K562 (cell line): ENCODE measurements around the gene ITK. TPM values are rescaled to one million over a fixed set of nuclear protein-coding genes. Genes with fewer than 3 reads are reported as not detected.

ENCODE experiments used
- ATAC-seq: fragments of 200-7000 bp; cut with Tn5 transposase; 3 replicates; pipeline ENCODE4 v1.9.1; 2020; ENCODE audit warnings: moderate library complexity
- BruUV-seq: library from RNA; stranded (reverse); fragments of 400-500 nt; replicated peaks from 2 replicates; lab custom pipeline; 2021; lab: Mats Ljungman, UMichigan
- CTCF ChIA-PET: fragments of 300-600 bp; formaldehyde crosslinking; extraction: SDS; loops from one replicate; lab custom pipeline; 2021; ENCODE audit warnings: low intra/inter-chr PET ratio; lab: Yijun Ruan, JAX
- POLR2A ChIA-PET: fragments of 300-600, 350-650 bp; sonication (Branson Sonifier 250); formaldehyde crosslinking; extraction: SDS; loops from one replicate; lab custom pipeline; 2021; ENCODE audit warnings: antibody characterized with exemption, inconsistent platforms; lab: Yijun Ruan, JAX
- DNase-seq, 4 experiments: peaks; one replicate each; pipeline versions ENCODE4 v3.0.0 to v3.0.0-alpha.2; 2011 to 2018; ENCODE audit warnings: low spot score in 3 of 4, mixed read lengths in 3 of 4; ENCODE audit errors: extremely low read depth in 1 of 4
- FAIRE-seq: peaks from 2 replicates; lab custom pipeline; 2011; peaks lifted over from hg19 to GRCh38; lab: Jason Lieb, UNC
- H2AFZ ChIP-seq: 2 replicates; pipeline ENCODE4 v1.6.0; 2011; ENCODE audit warnings: low read depth, low read length, control low read depth, inconsistent platforms
- H3K27ac ChIP-seq: fragments of 200-600 bp; 3 replicates; pipeline ENCODE4 v1.8.0; 2011; ENCODE audit warnings: low read depth, mild to moderate bottlenecking, control low read depth, inconsistent platforms, low read length, moderate library complexity, mixed read lengths; ENCODE audit errors: extremely low read depth
- H3K27me3 ChIP-seq, 2 experiments: fragments of 300-600 bp in 1 of 2; 2 replicates in 1 of 2; 3 replicates in 1 of 2; pipeline versions ENCODE4 v1.6.0 to v1.8.0; 2011; ENCODE audit warnings: inconsistent platforms in 2 of 2, low read length in 2 of 2, mild to moderate bottlenecking in 1 of 2, mixed read lengths in 1 of 2, moderate library complexity in 1 of 2; ENCODE audit not compliant: control insufficient read depth in 2 of 2, insufficient read depth in 2 of 2
- H3K36me3 ChIP-seq: fragments of 300-600 bp; 3 replicates; pipeline ENCODE4 v1.8.0; 2011; ENCODE audit warnings: mild to moderate bottlenecking, low read length, inconsistent platforms; ENCODE audit not compliant: control insufficient read depth, insufficient read depth
- H3K4me1 ChIP-seq, 2 experiments: fragments of 200-600 bp in 1 of 2; replicated peaks in 1 of 2; 2 replicates in 1 of 2; 3 replicates in 1 of 2; pipeline versions ENCODE4 v1.5.1 to v1.8.0; 2011; ENCODE audit warnings: inconsistent platforms in 2 of 2, low read length in 2 of 2, mild to moderate bottlenecking in 1 of 2, mixed read lengths in 1 of 2, moderate library complexity in 1 of 2; ENCODE audit not compliant: control insufficient read depth in 2 of 2, insufficient read depth in 2 of 2
- H3K4me2 ChIP-seq: 2 replicates; pipeline ENCODE4 v1.6.1; 2011; ENCODE audit warnings: low read length, control low read depth, inconsistent platforms, mixed read lengths; ENCODE audit not compliant: insufficient read depth
- H3K4me3 ChIP-seq: fragments of 200-600 bp; sonication (generic), shearing (Covaris generic); 2 replicates; pipeline ENCODE4 v1.5.1; 2016; ENCODE audit warnings: control low read depth, inconsistent platforms
- H3K79me2 ChIP-seq: fragments of 200-600 bp; 3 replicates; pipeline ENCODE4 v1.8.0; 2011; ENCODE audit warnings: low read length, inconsistent platforms; ENCODE audit not compliant: control insufficient read depth, insufficient read depth
- H3K9ac ChIP-seq, 2 experiments: 2 replicates each; pipeline versions ENCODE4 v1.6.0 to v1.6.1; 2011; ENCODE audit warnings: low read depth in 2 of 2, low read length in 2 of 2, control low read depth in 1 of 2, inconsistent platforms in 1 of 2, mild to moderate bottlenecking in 1 of 2, mixed read lengths in 1 of 2; ENCODE audit not compliant: insufficient read depth in 1 of 2
- H3K9me1 ChIP-seq: one replicate; pipeline ENCODE4 v1.6.0; 2011; ENCODE audit warnings: inconsistent platforms, mild to moderate bottlenecking, low read length, moderate library complexity; ENCODE audit not compliant: control insufficient read depth, insufficient read depth
- H3K9me3 ChIP-seq: replicated peaks from 2 replicates; pipeline ENCODE4 v1.5.1; 2011; ENCODE audit warnings: low read depth, low read length, inconsistent platforms; ENCODE audit not compliant: control insufficient read depth, insufficient read depth
- H4K20me1 ChIP-seq: replicated peaks from 2 replicates; pipeline ENCODE4 v1.6.1; 2011; ENCODE audit warnings: low read length, inconsistent platforms, mixed read lengths; ENCODE audit not compliant: control insufficient read depth, insufficient read depth
- ESRRA ChIP-seq: fragments of 450-650 bp; IDR thresholded peaks from 2 replicates; pipeline ENCODE4 v1.6.1; 2014; ENCODE audit warnings: low read depth, mild to moderate bottlenecking, moderate library complexity, borderline replicate concordance
- NONO ChIP-seq, 2 experiments: fragments of 200-400 bp in 1 of 2; fragments of 450-650 bp in 1 of 2; formaldehyde crosslinking in 1 of 2; IDR thresholded peaks; 2 replicates each; pipeline ENCODE4 v1.6.1; 2017; ENCODE audit warnings: low read depth in 2 of 2, mild to moderate bottlenecking in 2 of 2, moderate library complexity in 2 of 2, low read length in 1 of 2
- TAF1 ChIP-seq: IDR thresholded peaks from 2 replicates; pipeline ENCODE4 v1.6.1; 2011; ENCODE audit warnings: mild to moderate bottlenecking, low read length, moderate library complexity; ENCODE audit not compliant: insufficient read depth, control insufficient read depth, severe bottlenecking; ENCODE audit errors: extremely low read depth
- WGBS: fragments of 100-300 bp; shearing (Covaris generic); methylation state at CpG from one replicate; pipeline ENCODE4 v1.1.6; 2016; ENCODE audit warnings: low coverage, mixed read lengths; ENCODE audit not compliant: insufficient coverage; ENCODE audit errors: missing lambda C conversion rate; 5-methylcytosine and 5-hydroxymethylcytosine counted together
- in situ Hi-C: fragments of 300-500 bp; cut with MboI; formaldehyde crosslinking; loops from 4 replicates; pipeline ENCODE4 v1.15.0; 2018; ENCODE audit warnings: inconsistent platforms, mixed read lengths
- intact Hi-C: fragments of 100-400 bp; cut with micrococcal nuclease; formaldehyde crosslinking; loops from 2 replicates; pipeline ENCODE4 v1.14.2; 2022
- polyA plus RNA-seq, 8 experiments: library from polyadenylated mRNA; depleted of rRNA in 4 of 8; stranded (reverse) in 5 of 8; unstranded in 3 of 8; fragments of >200 nt; fragmentation: Nextera tagmentation in 2 of 8; fragmentation: Illumina TruSeq in 1 of 8; extraction: Ambion mirVana in 2 of 8; extraction: Trizol in 1 of 8; gene quantifications; 2 replicates each; pipeline versions ENCODE4 v1.2.1 to v1.2.3, GENCODE V29; 2011 to 2014; ENCODE audit warnings: inconsistent platforms in 1 of 8, missing spikeins in 1 of 8
- total RNA-seq, 7 experiments: library from RNA; depleted of rRNA in 6 of 7; stranded (reverse); fragments of >200 nt in 6 of 7; fragmentation: Illumina TruSeq in 2 of 7; extraction: Trizol in 2 of 7; gene quantifications; 2 replicates each; pipeline versions ENCODE4 v1.2.1 to v1.2.3, GENCODE V29; 2011 to 2021; ENCODE audit warnings: low replicate concordance in 1 of 7
- TF ChIP-seq, protein P1 (sequence below): fragments of 450-650 bp; IDR thresholded peaks from 2 replicates; pipeline ENCODE4 v1.7.1; 2018; ENCODE audit warnings: mild to moderate bottlenecking, low read depth; ENCODE audit not compliant: partially characterized antibody
- TF ChIP-seq, protein P2 (sequence below): sonication (generic); formaldehyde crosslinking; IDR thresholded peaks from 2 replicates; pipeline ENCODE4 v1.8.0; 2022; ENCODE audit warnings: mild to moderate bottlenecking, missing genetic modification reagents
- TF ChIP-seq, protein P3 (sequence below): fragments of 150-350 bp; IDR thresholded peaks from 2 replicates; pipeline ENCODE4 v1.6.1; 2014; ENCODE audit warnings: low read depth, mild to moderate bottlenecking, low read length, borderline replicate concordance
- TF ChIP-seq, protein P4 (sequence below): sonication (generic); formaldehyde crosslinking; IDR thresholded peaks from 2 replicates; pipeline ENCODE4 v1.8.1; 2023; ENCODE audit warnings: mild to moderate bottlenecking, missing genetic modification reagents

Gene ITK
- total and polyA plus RNA-seq, 9 of the 15 experiments (the other 6 are each of a cell fraction or from before 2014, with no cell fraction given), result 0.04 to 0.75 TPM; not detected in 7

DNA sequence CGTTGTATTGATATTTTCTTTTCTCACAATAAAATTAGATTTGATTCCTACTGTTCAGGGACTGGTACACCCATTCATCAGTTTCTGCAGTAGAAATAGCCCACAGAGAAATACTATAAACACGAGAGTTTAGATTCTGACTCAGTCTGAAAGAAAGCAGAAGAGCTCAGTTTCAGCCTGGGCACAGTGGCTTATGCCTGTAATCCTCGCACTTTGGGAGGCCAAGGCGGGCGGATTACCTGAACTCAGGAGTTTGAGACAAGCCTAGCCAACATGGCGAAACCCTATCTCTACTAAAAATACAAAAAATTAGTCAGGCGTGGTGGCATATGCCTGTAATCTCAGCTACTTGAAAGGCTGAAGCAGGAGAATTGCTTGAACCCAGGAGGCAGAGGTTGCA lies 8.6 kb downstream of the ITK start:
- H3K9me3 ChIP-seq, result no peaks in the 10 kb centered on the region
- H3K4me3 ChIP-seq, result no peak overlapping the region
- BruUV-seq, result no TSS peak
- H3K9ac ChIP-seq, result no peak overlapping the region
- intact Hi-C loops, result no loop called here
- no peaks in the 10 kb centered on the region for H3K79me2 ChIP-seq
- no peaks in the 10 kb centered on the region for H3K9me1 ChIP-seq
- FAIRE-seq (no peak), ATAC-seq (no peak)
- TF ChIP-seq, protein P1, sequence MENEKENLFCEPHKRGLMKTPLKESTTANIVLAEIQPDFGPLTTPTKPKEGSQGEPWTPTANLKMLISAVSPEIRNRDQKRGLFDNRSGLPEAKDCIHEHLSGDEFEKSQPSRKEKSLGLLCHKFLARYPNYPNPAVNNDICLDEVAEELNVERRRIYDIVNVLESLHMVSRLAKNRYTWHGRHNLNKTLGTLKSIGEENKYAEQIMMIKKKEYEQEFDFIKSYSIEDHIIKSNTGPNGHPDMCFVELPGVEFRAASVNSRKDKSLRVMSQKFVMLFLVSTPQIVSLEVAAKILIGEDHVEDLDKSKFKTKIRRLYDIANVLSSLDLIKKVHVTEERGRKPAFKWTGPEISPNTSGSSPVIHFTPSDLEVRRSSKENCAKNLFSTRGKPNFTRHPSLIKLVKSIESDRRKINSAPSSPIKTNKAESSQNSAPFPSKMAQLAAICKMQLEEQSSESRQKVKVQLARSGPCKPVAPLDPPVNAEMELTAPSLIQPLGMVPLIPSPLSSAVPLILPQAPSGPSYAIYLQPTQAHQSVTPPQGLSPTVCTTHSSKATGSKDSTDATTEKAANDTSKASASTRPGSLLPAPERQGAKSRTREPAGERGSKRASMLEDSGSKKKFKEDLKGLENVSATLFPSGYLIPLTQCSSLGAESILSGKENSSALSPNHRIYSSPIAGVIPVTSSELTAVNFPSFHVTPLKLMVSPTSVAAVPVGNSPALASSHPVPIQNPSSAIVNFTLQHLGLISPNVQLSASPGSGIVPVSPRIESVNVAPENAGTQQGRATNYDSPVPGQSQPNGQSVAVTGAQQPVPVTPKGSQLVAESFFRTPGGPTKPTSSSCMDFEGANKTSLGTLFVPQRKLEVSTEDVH, result no peak
- TF ChIP-seq NONO (IDR thresholded peaks at IDR 0.05; ENCODE audit: low read depth in 2 of 2, low read length in 1 of 2) (no peak), TAF1 (no peak), ESRRA (no peak)
- TF ChIP-seq, protein P2, sequence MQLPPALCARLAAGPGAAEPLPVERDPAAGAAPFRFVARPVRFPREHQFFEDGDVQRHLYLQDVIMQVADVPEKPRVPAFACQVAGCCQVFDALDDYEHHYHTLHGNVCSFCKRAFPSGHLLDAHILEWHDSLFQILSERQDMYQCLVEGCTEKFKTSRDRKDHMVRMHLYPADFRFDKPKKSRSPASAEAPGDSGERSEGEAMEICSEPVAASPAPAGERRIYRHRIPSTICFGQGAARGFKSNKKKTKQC (CRISPR knock-in tag), result no peak
- TF ChIP-seq, protein P3, sequence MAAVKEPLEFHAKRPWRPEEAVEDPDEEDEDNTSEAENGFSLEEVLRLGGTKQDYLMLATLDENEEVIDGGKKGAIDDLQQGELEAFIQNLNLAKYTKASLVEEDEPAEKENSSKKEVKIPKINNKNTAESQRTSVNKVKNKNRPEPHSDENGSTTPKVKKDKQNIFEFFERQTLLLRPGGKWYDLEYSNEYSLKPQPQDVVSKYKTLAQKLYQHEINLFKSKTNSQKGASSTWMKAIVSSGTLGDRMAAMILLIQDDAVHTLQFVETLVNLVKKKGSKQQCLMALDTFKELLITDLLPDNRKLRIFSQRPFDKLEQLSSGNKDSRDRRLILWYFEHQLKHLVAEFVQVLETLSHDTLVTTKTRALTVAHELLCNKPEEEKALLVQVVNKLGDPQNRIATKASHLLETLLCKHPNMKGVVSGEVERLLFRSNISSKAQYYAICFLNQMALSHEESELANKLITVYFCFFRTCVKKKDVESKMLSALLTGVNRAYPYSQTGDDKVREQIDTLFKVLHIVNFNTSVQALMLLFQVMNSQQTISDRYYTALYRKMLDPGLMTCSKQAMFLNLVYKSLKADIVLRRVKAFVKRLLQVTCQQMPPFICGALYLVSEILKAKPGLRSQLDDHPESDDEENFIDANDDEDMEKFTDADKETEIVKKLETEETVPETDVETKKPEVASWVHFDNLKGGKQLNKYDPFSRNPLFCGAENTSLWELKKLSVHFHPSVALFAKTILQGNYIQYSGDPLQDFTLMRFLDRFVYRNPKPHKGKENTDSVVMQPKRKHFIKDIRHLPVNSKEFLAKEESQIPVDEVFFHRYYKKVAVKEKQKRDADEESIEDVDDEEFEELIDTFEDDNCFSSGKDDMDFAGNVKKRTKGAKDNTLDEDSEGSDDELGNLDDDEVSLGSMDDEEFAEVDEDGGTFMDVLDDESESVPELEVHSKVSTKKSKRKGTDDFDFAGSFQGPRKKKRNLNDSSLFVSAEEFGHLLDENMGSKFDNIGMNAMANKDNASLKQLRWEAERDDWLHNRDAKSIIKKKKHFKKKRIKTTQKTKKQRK, result no peak
- TF ChIP-seq, protein P4, sequence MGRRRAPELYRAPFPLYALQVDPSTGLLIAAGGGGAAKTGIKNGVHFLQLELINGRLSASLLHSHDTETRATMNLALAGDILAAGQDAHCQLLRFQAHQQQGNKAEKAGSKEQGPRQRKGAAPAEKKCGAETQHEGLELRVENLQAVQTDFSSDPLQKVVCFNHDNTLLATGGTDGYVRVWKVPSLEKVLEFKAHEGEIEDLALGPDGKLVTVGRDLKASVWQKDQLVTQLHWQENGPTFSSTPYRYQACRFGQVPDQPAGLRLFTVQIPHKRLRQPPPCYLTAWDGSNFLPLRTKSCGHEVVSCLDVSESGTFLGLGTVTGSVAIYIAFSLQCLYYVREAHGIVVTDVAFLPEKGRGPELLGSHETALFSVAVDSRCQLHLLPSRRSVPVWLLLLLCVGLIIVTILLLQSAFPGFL (CRISPR knock-in tag), result no peak
- TF ChIP-seq, all 486 proteins: peak for 0
- Histone ChIP-seq H3K4me2 (no peak overlapping the region), H3K4me1 (no peaks in the 10 kb centered on the region), H3K27me3 (no peaks in the 10 kb centered on the region; a peak in 2 of 5 replicates), H4K20me1 (no peaks in the 10 kb centered on the region), H3K36me3 (no peaks in the 10 kb centered on the region), H3K27ac (no peak overlapping the region), H2AFZ (no peak overlapping the region)
- no peak for DNase-seq
- CTCF ChIA-PET, result no interaction called here
- in situ Hi-C loops, result no loop called here
- POLR2A ChIA-PET, result interaction anchor here (1.3 kb wide), 1 partner anchor 21 kb away, joined by 3 read pairs; no protein-coding TSS in a partner anchor
- WGBS, result 0% methylated on average over 7 of the region's 7 CpGs
